GM13976 (cell line): ENCODE data around the gene MRPL1.
A peak's percentile ranks its signal among the peaks of the same experiment; 100 is the strongest.
"Not testable (repeated sequence)": the region's sequence is repeated elsewhere in the genome, so short reads cannot be mapped to it uniquely, and the experiment has no call there.

ENCODE experiments used
- DNase-seq: peaks from one replicate; pipeline ENCODE4 v3.0.0; 2012; ENCODE audit warnings: low spot score
- CTCF ChIP-seq: IDR thresholded peaks from 2 replicates; pipeline ENCODE4 v1.5.1; 2012; ENCODE audit warnings: borderline replicate concordance, mild to moderate bottlenecking; ENCODE audit not compliant: insufficient read depth; ENCODE audit errors: extremely low read depth, missing control alignments, control extremely low read depth
- in situ Hi-C: fragments of 300-500 bp; cut with MboI; formaldehyde crosslinking; loops from one replicate; pipeline ENCODE4 v1.12.0; 2022; ENCODE audit warnings: low sequenced_read_pairs, mixed read lengths, inconsistent platforms; ENCODE audit not compliant: unreplicated experiment

Gene MRPL1

DNA sequence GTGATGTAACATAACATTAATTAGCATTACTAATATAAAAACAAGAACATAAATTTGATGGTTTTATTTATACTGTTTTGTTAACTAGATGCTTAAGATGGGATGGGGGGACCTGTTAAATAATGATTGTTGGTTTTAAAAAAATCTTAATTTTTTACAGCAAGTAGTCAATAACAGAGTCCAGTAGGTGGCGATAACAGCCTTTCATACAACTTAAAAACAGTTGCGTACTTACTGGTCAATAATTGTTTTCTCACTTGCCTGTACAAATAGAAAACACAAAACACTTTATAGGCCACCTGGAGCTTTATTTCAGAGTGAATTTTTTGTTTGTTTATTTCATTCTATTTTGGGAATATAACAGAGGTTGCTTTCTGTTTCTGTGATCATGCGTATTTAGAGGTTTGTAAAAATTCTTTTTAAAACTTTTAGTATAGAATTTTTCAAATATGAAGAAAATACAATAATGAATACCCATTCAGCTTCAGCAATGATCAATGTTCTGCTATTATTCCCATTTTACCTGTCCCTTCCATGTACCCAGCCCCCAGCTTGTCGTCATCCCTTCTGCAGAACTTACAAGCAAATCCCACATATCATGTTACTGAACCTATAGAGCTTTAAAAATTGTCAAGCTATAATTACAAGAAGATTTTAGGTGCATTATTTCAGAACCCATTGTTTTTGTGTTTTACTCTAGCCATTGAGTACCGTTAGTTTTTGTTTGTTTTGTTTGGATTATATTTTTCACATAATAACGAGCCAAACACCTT is 97.1 kb downstream of the MRPL1 start:
- DNase-seq = peak; percentile 34
- in situ Hi-C loops = loop anchor here (25.0 kb wide), 1 partner anchor 903 kb away; no protein-coding TSS in a partner anchor
- TF ChIP-seq CTCF = peak; percentile 31

- in situ Hi-C loops = loop anchor here (25.0 kb wide), 1 partner anchor 902 kb away; no protein-coding TSS in a partner anchor
- TF ChIP-seq CTCF = no peak
- DNase-seq = no peak
Measured at GRCh38 chr4:77960367-77960766, 97.7 kb downstream of the MRPL1 start.

DNA sequence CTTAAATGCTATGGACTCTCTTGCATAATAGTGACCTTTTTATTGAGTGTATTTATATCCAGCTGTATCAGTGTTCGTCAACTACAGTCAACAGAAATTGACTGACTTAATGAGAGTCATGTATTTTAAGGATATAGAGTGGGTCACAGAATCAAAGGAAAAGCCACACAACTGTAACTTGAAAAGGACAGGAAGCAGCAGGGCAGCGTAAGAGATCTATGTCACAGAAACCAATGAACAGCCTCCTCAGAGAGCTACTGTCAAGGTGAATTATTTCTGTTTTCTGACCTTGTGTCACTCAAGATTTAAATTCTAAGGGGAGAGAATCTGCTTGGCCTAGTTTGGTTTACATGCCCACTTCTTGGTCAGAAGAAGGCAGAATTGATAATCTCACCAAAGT is 100.4 kb downstream of the MRPL1 start:
- no peak for DNase-seq
- no peak for TF ChIP-seq CTCF
- in situ Hi-C loops = loop anchor here (25.0 kb wide), 1 partner anchor 899 kb away; no protein-coding TSS in a partner anchor

DNA sequence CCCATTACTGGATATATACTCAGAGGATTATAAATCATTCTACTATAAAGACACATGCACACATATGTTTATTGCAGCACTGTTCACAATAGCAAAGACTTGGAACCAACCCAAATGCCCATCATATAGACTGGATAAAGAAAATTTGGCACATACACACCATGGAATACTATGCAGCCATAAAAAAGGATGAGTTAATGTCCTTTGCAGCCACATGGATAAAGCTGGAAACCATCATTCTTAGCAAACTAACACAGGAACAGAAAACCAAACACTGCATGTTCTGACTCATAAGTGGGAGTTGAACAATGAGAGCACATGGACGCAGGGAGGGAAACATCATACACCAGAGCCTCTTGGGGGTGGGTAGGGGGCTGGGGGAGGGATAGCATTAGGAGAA is 111.0 kb downstream of the MRPL1 start:
- DNase-seq = not testable (repeated sequence)
- in situ Hi-C loops = loop anchor here (25.0 kb wide), 1 partner anchor 889 kb away; no protein-coding TSS in a partner anchor

DNA sequence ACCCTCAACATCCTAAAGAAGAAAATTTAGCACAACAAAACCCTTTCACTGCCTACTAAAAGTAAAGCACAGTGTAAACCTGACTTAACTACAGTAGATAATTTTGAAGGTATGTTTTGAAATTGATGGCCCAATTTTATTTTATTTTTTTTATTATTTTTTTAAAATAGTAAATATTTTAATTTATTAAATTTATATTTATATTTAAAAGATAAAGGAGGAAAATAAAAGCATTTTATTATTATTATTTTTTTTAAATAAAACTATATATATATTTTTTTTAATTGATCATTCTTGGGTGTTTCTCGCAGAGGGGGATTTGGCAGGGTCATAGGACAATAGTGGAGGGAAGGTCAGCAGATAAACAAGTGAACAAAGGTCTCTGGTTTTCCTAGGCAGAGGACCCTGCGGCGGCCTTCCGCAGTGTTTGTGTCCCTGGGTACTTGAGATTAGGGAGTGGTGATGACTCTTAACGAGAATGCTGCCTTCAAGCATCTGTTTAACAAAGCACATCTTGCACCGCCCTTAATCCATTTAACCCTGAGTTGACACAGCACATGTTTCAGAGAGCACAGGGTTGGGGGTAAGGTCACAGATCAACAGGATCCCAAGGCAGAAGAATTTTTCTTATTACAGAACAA is 120.4 kb downstream of the MRPL1 start:
- DNase-seq, in situ Hi-C loops: not testable (repeated sequence)

DNA sequence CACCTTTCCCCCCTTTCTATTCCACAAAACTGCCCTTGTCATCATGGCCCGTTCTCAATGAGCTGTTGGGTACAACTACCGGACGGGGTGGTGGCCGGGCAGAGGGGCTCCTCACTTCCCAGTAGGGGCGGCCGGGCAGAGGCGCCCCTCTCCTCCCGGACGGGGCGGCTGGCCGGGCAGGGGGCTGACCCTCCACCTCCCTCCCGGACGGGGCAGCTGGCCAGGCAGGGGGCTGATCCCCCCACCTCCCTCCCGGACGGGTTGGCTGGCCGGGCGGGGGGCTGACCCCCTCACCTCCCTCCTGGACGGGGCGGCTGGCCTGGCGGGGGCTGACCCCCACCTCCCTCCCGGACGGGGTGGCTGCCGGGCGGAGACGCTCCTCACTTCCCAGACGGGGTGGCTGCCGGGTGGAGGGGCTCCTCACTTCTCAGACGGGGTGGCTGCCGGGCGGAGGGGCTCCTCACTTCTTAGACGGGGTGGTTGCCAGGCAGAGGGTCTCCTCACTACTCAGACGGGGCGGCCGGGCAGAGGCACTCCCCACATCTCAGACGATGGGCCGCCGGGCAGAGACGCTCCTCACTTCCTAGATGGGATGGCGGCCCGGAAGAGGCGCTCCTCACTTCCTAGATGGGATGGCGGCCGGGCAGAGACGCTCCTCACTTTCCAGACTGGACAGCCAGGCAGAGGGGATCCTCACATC is 121.1 kb downstream of the MRPL1 start:
- DNase-seq, in situ Hi-C loops: not testable (repeated sequence)

DNA sequence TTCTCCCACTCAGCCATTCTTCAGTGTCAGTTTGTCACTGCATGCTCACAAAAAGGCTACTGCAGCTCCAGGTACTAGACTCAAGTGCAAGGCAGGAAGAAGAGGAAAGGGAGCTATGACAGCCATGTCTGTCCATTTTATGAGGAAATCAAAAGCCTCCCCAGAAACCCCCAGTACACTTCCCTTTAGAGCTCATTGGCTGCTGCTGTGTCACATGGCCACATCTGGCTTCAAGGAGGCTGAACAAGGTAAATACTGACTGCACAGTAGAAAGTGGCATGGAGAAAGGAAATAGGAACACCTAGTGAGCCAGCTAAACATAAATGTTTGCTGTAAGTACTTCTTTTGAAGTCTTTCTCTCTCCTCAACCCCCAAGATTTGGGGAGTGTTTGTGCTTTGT is 127.3 kb downstream of the MRPL1 start:
- in situ Hi-C loops = no loop called here
- no peak for DNase-seq
- no peak for TF ChIP-seq CTCF

DNA sequence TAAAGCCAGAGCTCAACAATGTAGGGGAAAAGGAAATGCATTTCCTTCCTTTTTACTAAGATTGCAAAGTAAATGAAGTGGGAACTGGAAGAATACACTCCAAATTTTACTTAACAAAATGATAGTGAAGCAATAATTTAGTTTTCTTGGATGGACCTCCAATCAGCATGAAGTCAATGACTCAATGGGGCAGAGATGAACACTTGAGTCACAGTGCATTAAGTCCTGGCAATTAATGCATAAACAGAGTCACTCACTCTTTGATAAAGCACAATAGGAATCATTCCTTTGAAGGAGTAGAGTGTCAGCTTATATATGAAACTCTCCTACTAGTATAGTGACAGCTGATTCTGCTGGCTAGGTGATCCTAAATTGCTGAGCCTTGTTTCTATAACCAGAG is 127.8 kb downstream of the MRPL1 start:
- no peak for DNase-seq
- TF ChIP-seq CTCF = no peak
- in situ Hi-C loops = no loop called here
